Thoracic aorta (tissue), 2 donors: Measurements from ENCODE around the gene SYNGR1. TPM values are rescaled to one million over a fixed set of nuclear protein-coding genes. Genes with fewer than 3 reads are reported as not detected.

Experiments used
- ATAC-seq: fragments of 150-250 bp; one replicate; pipeline ENCODE4 v1.8.0; 2017; ENCODE audit warnings: low read depth; ENCODE audit not compliant: insufficient number of reproducible peaks, low FRiP score
- DNase-seq: peaks from one replicate; pipeline ENCODE4 v3.0.0-alpha.2; 2020; ENCODE audit warnings: low spot score
- H3K27ac ChIP-seq, 2 donors: fragments of 200-600 bp; sonication (generic); 1 replicate in 1 of 2; 2 replicates in 1 of 2; pipeline ENCODE4 v1.5.1; 2016; ENCODE audit warnings: mild to moderate bottlenecking in 2 of 2, moderate library complexity in 2 of 2
- H3K27me3 ChIP-seq: fragments of 200-600 bp; sonication (generic); replicated peaks from 2 replicates; pipeline ENCODE4 v1.6.0; 2016; ENCODE audit warnings: mild to moderate bottlenecking; ENCODE audit not compliant: insufficient read depth
- H3K36me3 ChIP-seq: fragments of 200-600 bp; sonication (generic); one replicate; pipeline ENCODE4 v1.5.1; 2016
- H3K4me1 ChIP-seq, 2 donors: fragments of 200-600 bp; sonication (generic); 1 replicate in 1 of 2; 2 replicates in 1 of 2; pipeline versions ENCODE4 v1.5.1 to v1.6.0; 2016; ENCODE audit warnings: low read depth in 2 of 2, mild to moderate bottlenecking in 1 of 2; ENCODE audit not compliant: control insufficient read depth in 1 of 2
- H3K4me3 ChIP-seq: fragments of 200-600 bp; sonication (generic); 2 replicates; pipeline ENCODE4 v1.5.1; 2016; ENCODE audit warnings: mild to moderate bottlenecking
- H3K9me3 ChIP-seq: fragments of 200-600 bp; sonication (generic); 2 replicates; pipeline ENCODE4 v1.5.1; 2016
- CTCF ChIP-seq: fragments of 200-600 bp; sonication (generic); IDR thresholded peaks from one replicate; pipeline ENCODE4 v1.5.1; 2019; ENCODE audit warnings: antibody characterized with exemption
- total RNA-seq, 2 donors: library from RNA; depleted of rRNA; stranded (reverse); fragments of >200 nt; gene quantifications; one replicate each; pipeline versions ENCODE4 v1.1.0 to v1.2.3, GENCODE V29; 2016

SYNGR1 gene
- total RNA-seq, 2 donors from 2014 or later, result 9.1 to 12.9 TPM

- DNase-seq (no peak), ATAC-seq (no peak)
- Histone ChIP-seq H3K27ac (no peak overlapping the region), H3K4me1 (no peaks in the 10 kb centered on the region), H3K4me3 (no peak overlapping the region), H3K27me3 (no peaks in the 10 kb centered on the region), H3K36me3 (peaks cover 3% of the 10 kb centered on the region), H3K9me3 (peaks cover 3% of the 10 kb centered on the region)
- no peak for TF ChIP-seq CTCF
Measured at GRCh38 chr22:39375646-39376045, 25.9 kb downstream of the SYNGR1 start.

GRCh38 chr22:39379756-39380730 is 30.3 kb downstream of the SYNGR1 start:
- no peak for ATAC-seq
- Histone ChIP-seq H3K27ac (no peak overlapping the region), H3K36me3 (peaks cover 3% of the 10 kb centered on the region), H3K27me3 (no peaks in the 10 kb centered on the region), H3K4me3 (no peak overlapping the region), H3K9me3 (no peaks in the 10 kb centered on the region), H3K4me1 (no peaks in the 10 kb centered on the region)
- DNase-seq, result no peak
- no peak for TF ChIP-seq CTCF

GRCh38 chr22:39381009-39381755 is 31.4 kb downstream of the SYNGR1 start:
- H3K36me3 ChIP-seq, result peaks cover 3% of the 10 kb centered on the region
- H3K4me1 ChIP-seq, result no peaks in the 10 kb centered on the region
- no peak overlapping the region for H3K27ac ChIP-seq
- no peak overlapping the region for H3K4me3 ChIP-seq
- H3K27me3 ChIP-seq, result no peaks in the 10 kb centered on the region
- ATAC-seq (no peak), DNase-seq (no peak)
- no peak for TF ChIP-seq CTCF
- no peaks in the 10 kb centered on the region for H3K9me3 ChIP-seq

- Histone ChIP-seq H3K4me3 (no peak overlapping the region), H3K9me3 (no peaks in the 10 kb centered on the region), H3K27me3 (no peaks in the 10 kb centered on the region), H3K4me1 (no peaks in the 10 kb centered on the region), H3K36me3 (peaks cover 3% of the 10 kb centered on the region), H3K27ac (no peak overlapping the region)
- DNase-seq (no peak), ATAC-seq (no peak)
- TF ChIP-seq CTCF, result no peak
Measured at GRCh38 chr22:39381930-39382329, 32.1 kb downstream of the SYNGR1 start.

- H3K36me3 ChIP-seq, result peaks cover 3% of the 10 kb centered on the region
- ATAC-seq (no peak), DNase-seq (no peak)
- no peaks in the 10 kb centered on the region for H3K27me3 ChIP-seq
- no peak overlapping the region for H3K4me3 ChIP-seq
- TF ChIP-seq CTCF, result no peak
- no peaks in the 10 kb centered on the region for H3K9me3 ChIP-seq
- H3K27ac ChIP-seq, result no peak overlapping the region
- H3K4me1 ChIP-seq, result no peaks in the 10 kb centered on the region
Measured at GRCh38 chr22:39382410-39382809, 32.6 kb downstream of the SYNGR1 start.
